Measurements from ENCODE around the gene SPACA6.

Gene SPACA6

GRCh38 chr19:51749979-51750378 lies 56.8 kb downstream of the SPACA6 start:
- Mint-ChIP-seq H3K27ac (no peak overlapping the region), H3K4me1 (no peaks in the 10 kb centered on the region), H3K36me3 (no peaks in the 10 kb centered on the region), H3K4me3 (no peak overlapping the region), H3K9me3 (peaks cover 13% of the 10 kb centered on the region), H3K27me3 (no peaks in the 10 kb centered on the region)
- CTCF ChIA-PET = no interaction called here
- no peak for DNase-seq

DNA sequence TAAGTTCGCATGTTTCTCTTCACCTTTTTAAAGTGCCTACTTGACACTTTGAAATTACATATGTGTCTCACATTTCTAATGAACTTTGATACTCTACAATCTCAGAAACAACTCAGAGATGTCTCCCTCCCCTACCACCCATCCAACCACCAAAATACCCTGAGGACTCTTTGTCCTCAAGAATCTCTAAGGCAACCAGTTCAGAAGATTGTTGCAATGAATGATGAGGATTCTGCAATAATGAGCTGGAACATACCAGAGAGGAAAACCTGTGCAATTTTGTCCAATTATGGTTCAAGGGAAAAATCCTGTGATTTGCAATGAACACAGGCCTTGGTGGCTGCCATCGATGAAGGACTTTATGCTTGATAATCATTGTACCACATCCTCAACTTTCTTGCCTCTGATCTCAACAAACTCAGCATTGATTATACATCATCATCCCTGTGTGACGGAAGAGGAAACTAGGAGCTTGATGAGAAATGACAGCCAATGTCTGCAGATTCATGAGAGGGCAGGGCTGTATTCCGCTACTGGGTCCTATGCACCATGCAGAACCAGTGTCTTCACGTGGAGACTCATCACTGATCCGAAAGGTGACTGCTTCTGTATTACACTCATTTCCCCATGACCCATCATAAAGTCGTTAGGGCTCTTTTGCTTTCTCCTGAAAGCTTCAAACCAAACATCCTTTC lies 57.4 kb downstream of the SPACA6 start:
- CTCF ChIA-PET = no interaction called here
- Mint-ChIP-seq H3K4me1 (no peaks in the 10 kb centered on the region), H3K9me3 (peaks cover 10% of the 10 kb centered on the region), H3K27me3 (no peaks in the 10 kb centered on the region), H3K27ac (no peak overlapping the region), H3K36me3 (no peaks in the 10 kb centered on the region), H3K4me3 (no peak overlapping the region)
- no peak for DNase-seq

DNA sequence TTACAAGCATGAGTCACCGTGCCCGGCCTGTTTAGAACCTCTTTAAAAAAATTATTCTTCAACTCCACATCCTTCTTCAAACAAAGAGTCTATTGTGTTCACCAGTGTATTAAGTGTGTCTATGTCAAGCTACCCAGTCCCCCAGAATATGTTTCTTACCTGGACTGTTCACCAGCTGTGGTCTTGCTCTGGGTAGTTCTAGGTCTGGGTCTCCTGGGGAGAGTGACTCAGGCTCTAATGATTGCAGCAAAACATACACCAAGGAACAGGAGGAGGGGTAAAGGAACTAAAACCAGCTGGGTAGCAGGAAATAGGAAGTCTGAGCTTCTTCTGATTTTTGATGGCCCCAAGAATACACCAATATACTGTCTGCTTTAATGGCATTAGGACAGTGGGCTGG lies 58.5 kb downstream of the SPACA6 start, which contains the start of gene FPR1:
TSS of gene FPR1 (minus strand) at position 224 of the 400 bp plus-strand sequence. CDS start 4,884 bp downstream, outside the sequence.
- Mint-ChIP-seq H3K4me3 (no peak within 1 kb of the TSS), H3K36me3 (no peaks in the 10 kb centered on the region), H3K4me1 (no peaks in the 10 kb centered on the region), H3K27ac (no peak within 1 kb of the TSS), H3K27me3 (no peaks in the 10 kb centered on the region), H3K9me3 (peaks cover 12% of the 10 kb centered on the region)
- no peak for DNase-seq
- CTCF ChIA-PET = no interaction called here

DNA sequence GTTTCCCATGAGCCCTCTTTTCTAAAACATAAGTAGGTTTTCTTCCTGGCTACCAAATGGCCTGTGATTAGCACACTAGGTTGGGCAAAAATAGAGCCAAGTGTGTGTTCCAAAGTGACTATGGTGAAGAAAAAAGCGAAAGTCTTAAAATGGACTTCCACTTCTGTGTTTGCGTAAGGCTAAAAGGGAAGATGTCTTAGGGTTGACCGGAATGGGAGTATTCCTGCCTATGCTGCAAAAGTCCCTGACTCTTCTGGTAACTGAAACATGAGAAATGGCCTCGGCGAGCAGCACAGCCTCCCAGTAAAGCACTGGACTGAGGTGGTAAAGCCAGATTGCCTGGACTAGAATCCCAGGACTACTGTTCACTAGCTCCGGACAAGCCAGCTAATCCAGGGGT lies 61.0 kb downstream of the SPACA6 start:
- Mint-ChIP-seq H3K36me3 (no peaks in the 10 kb centered on the region), H3K4me1 (no peaks in the 10 kb centered on the region), H3K9me3 (peaks cover 11% of the 10 kb centered on the region), H3K27ac (no peak overlapping the region), H3K27me3 (no peaks in the 10 kb centered on the region), H3K4me3 (no peak overlapping the region)
- no peak for DNase-seq
- CTCF ChIA-PET = no interaction called here

- no peaks in the 10 kb centered on the region for H3K27me3 Mint-ChIP-seq
- CTCF ChIA-PET = no interaction called here
- no peak overlapping the region for H3K27ac Mint-ChIP-seq
- peaks cover 8% of the 10 kb centered on the region for H3K9me3 Mint-ChIP-seq
- H3K36me3 Mint-ChIP-seq = no peaks in the 10 kb centered on the region
- DNase-seq = no peak
- H3K4me3 Mint-ChIP-seq = no peak overlapping the region
- H3K4me1 Mint-ChIP-seq = no peaks in the 10 kb centered on the region
Observed at GRCh38 chr19:51754770-51755169, 61.6 kb downstream of the SPACA6 start.

Measured in activated naive CD4-positive, alpha-beta T cell treated with anti-CD3 and anti-CD28 coated beads, Interleukin-2, amount 10 ng/mL, durations not matched to agents 7 days and 5 days (primary cell).